Measurements from ENCODE around the gene DGKH. TPM values are rescaled to one million over a fixed set of nuclear protein-coding genes. Genes with fewer than 3 reads are reported as not detected.

Gene DGKH
- total RNA-seq, 6 donors from 2014 or later = 9.6 to 33.2 (median 17.4) TPM

GRCh38 chr13:42056583-42056982, 8.1 kb downstream of the DGKH start:
- no peak for TF ChIP-seq POLR2A (IDR thresholded peaks at IDR 0.05)
- no peak for TF ChIP-seq POLR2AphosphoS5 (IDR thresholded peaks at IDR 0.05)
- TF ChIP-seq CTCF (IDR thresholded peaks at IDR 0.05) = no peak
- no peak for TF ChIP-seq EP300 (IDR thresholded peaks at IDR 0.05)
- peaks cover 0 to 5% (median 1%) of the 10 kb centered on the region in 4 donors for H3K9me3 ChIP-seq

DNA sequence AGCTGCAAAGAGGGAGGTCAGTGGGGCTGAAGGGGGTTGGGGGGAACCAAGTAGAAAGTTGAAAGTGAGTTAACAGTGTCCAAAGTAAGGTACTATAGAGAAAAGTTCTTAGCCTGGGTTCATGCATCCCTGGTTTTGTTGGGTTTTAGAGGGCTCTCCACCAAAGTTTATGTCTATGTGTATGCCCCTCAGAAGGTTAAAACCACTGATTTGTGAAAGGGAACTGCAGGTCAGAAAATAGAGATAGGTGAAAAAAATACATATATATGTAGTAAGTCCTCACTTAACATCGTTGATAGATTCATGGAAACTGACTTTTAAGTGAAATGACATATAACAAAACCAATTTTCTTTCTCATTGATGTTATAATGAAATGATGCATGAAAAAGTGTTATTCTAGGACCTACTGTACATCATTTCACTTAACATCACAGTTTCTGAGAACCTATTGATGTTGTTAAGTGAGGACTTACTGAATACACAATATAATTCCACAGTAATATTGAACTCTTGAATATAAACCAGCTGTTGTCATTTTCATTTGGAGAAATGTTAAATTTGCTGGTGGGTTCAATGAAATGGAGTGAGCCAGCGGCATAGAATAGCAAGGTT, 9.6 kb downstream of the DGKH start:
- TF ChIP-seq CTCF (IDR thresholded peaks at IDR 0.05) = no peak
- Histone ChIP-seq H3K4me3 (no peak overlapping the region), H3K9me3 (peaks cover 0 to 5% (median 1%) of the 10 kb centered on the region in 4 donors), H3K27me3 (no peaks in the 10 kb centered on the region), H3K36me3 (peaks cover 0 to 14% (median 0%) of the 10 kb centered on the region in 4 donors), H3K27ac (no peak overlapping the region), H3K4me1 (peaks cover 0 to 8% (median 5%) of the 10 kb centered on the region in 4 donors)
- ATAC-seq (ENCODE audit: low FRiP score in 2 of 2) (no peak), DNase-seq (no peak)
- WGBS, 2 donors = 90 to 94% methylated on average over 2 of the region's 2 CpGs

More at GRCh38 chr13:42056583-42056982, 8.1 kb downstream of the DGKH start:
- Histone ChIP-seq H3K4me3 (no peak overlapping the region), H3K27ac (no peak overlapping the region), H3K27me3 (no peaks in the 10 kb centered on the region), H3K4me1 (peaks cover 0 to 8% (median 5%) of the 10 kb centered on the region in 4 donors), H3K36me3 (peaks cover 0 to 14% (median 0%) of the 10 kb centered on the region in 4 donors)
- DNase-seq (no peak), ATAC-seq (ENCODE audit: low FRiP score in 2 of 2) (no peak)
- WGBS, 2 donors = 63 to 72% methylated on average over 6 of the region's 6 CpGs

DNA sequence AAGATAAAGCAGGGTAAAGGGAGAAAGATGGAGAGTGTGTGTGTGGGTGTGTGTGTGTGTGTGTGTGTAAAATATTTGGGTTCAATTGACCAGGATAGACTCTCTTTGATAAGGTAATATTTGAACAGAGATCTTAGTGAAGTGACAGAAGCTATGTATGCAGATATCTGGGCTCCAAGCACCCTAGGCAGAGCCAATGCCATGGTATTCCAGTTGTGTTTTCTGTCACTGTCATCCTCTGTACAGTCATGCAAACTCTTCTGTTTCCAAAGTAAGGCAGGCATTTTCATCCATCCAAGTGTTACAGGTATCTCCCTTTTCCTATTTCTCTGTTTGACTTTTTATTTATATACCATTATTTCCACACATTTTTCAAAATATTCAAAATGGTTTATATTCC, 13.5 kb downstream of the DGKH start:
- H3K4me1 ChIP-seq = peaks cover 0 to 4% (median 0%) of the 10 kb centered on the region in 4 donors
- DNase-seq = no peak
- H3K4me3 ChIP-seq = no peak overlapping the region
- H3K27ac ChIP-seq = no peak overlapping the region
- H3K36me3 ChIP-seq = peaks cover 0 to 14% (median 1%) of the 10 kb centered on the region in 4 donors
- no peak for TF ChIP-seq POLR2AphosphoS5 (IDR thresholded peaks at IDR 0.05)
- TF ChIP-seq CTCF (IDR thresholded peaks at IDR 0.05) = no peak
- ATAC-seq (ENCODE audit: low FRiP score in 2 of 2) = no peak
- peaks cover 0 to 5% (median 1%) of the 10 kb centered on the region in 4 donors for H3K9me3 ChIP-seq
- H3K27me3 ChIP-seq = no peaks in the 10 kb centered on the region

GRCh38 chr13:42063105-42063504, 14.7 kb downstream of the DGKH start:
- WGBS, 2 donors = 87% methylated on average over 2 of the region's 2 CpGs
- peaks cover 0 to 5% (median 1%) of the 10 kb centered on the region in 4 donors for H3K9me3 ChIP-seq
- H3K4me3 ChIP-seq = no peak overlapping the region
- no peaks in the 10 kb centered on the region for H3K27me3 ChIP-seq
- DNase-seq (no peak), ATAC-seq (ENCODE audit: low FRiP score in 2 of 2) (no peak)
- H3K27ac ChIP-seq = no peak overlapping the region
- peaks cover 0 to 4% (median 0%) of the 10 kb centered on the region in 4 donors for H3K4me1 ChIP-seq
- TF ChIP-seq CTCF (IDR thresholded peaks at IDR 0.05) = no peak
- no peak for TF ChIP-seq EP300 (IDR thresholded peaks at IDR 0.05)
- no peak for TF ChIP-seq POLR2AphosphoS5 (IDR thresholded peaks at IDR 0.05)
- no peak for TF ChIP-seq POLR2A (IDR thresholded peaks at IDR 0.05)
- peaks cover 0 to 14% (median 1%) of the 10 kb centered on the region in 4 donors for H3K36me3 ChIP-seq

DNA sequence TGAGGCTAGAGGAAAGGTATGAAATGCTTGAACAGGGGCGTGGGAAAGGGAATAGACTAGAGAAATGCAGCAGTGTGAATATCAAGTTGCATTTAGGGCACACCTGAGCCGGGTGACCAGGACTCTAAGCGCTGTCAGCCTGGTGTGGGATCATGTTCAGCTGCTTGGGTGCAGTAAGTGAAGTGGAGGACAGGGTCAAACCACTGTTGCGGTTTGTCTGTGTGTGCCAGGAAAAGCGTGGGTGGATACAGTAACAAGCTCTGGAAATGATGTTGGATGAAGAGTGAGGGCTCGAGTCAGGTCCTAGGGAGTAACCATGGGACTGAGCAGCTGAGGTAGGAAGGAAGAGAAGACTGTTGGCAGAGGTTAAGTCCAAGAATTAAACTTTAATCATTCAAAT, 15.8 kb downstream of the DGKH start:
- Histone ChIP-seq H3K27me3 (no peaks in the 10 kb centered on the region), H3K4me3 (no peak overlapping the region), H3K27ac (no peak overlapping the region), H3K4me1 (peaks cover 0 to 4% (median 0%) of the 10 kb centered on the region in 4 donors), H3K9me3 (no peaks in the 10 kb centered on the region), H3K36me3 (peaks cover 0 to 7% (median 1%) of the 10 kb centered on the region in 4 donors)
- ATAC-seq (ENCODE audit: low FRiP score in 2 of 2) = no peak
- WGBS, 2 donors = 76 to 77% methylated on average over 6 of the region's 6 CpGs
- TF ChIP-seq CTCF (IDR thresholded peaks at IDR 0.05) (no peak), POLR2AphosphoS5 (IDR thresholded peaks at IDR 0.05) (no peak), POLR2A (IDR thresholded peaks at IDR 0.05) (no peak)
- no peak for DNase-seq

All from upper lobe of left lung (tissue), 6 donors.